IMR-90 (cell line): ENCODE measurements around the gene EBF3. TPM values are rescaled to one million over a fixed set of nuclear protein-coding genes. Genes with fewer than 3 reads are reported as not detected.

Source experiments
- ATAC-seq: fragments of 200-7000 bp; cut with Tn5 transposase; 2 replicates; pipeline ENCODE4 v1.9.1; 2020; ENCODE audit warnings: low read depth, mild to moderate bottlenecking, moderate library complexity
- BruUV-seq: library from RNA; stranded (reverse); fragments of 400-500 nt; replicated peaks from 2 replicates; lab custom pipeline; 2021; lab: Mats Ljungman, UMichigan
- CTCF ChIA-PET: fragments of 300-600 bp; formaldehyde crosslinking; extraction: SDS; loops from one replicate; lab custom pipeline; 2021; ENCODE audit warnings: antibody characterized with exemption; lab: Yijun Ruan, JAX
- POLR2A ChIA-PET: fragments of 300-600 bp; sonication (Branson Sonifier 250); formaldehyde crosslinking; loops from one replicate; lab custom pipeline; 2022; ENCODE audit warnings: antibody characterized with exemption; ENCODE audit not compliant: unreplicated experiment; lab: Charles Lee
- DNase-seq: peaks from one replicate; pipeline ENCODE4 v3.0.0; 2013
- H2AFZ ChIP-seq: replicated peaks from 2 replicates; pipeline ENCODE3; 2013; ENCODE audit warnings: low read length, mild to moderate bottlenecking; ENCODE audit not compliant: poor library complexity
- H2AK5ac ChIP-seq: 2 replicates; pipeline ENCODE4 v1.6.1; 2013; ENCODE audit warnings: low read depth, low read length, inconsistent platforms
- H2AK9ac ChIP-seq: replicated peaks from 2 replicates; pipeline ENCODE3; 2013; ENCODE audit warnings: mild to moderate bottlenecking, low read depth, low read length, moderate library complexity; ENCODE audit not compliant: poor library complexity
- H2BK120ac ChIP-seq: 2 replicates; pipeline ENCODE4 v1.6.1; 2013; ENCODE audit warnings: low read depth, low read length, inconsistent platforms
- H2BK15ac ChIP-seq: 3 replicates; pipeline ENCODE4 v1.6.1; 2013; ENCODE audit warnings: low read depth, low read length, inconsistent platforms
- H2BK20ac ChIP-seq: 2 replicates; pipeline ENCODE4 v1.6.1; 2013; ENCODE audit warnings: low read depth, mild to moderate bottlenecking, inconsistent platforms, low read length, moderate library complexity
- H2BK5ac ChIP-seq: 2 replicates; pipeline ENCODE4 v1.6.1; 2013; ENCODE audit warnings: mild to moderate bottlenecking, low read depth, low read length, inconsistent platforms; ENCODE audit not compliant: poor library complexity, severe bottlenecking
- H3K14ac ChIP-seq: replicated peaks from 2 replicates; pipeline ENCODE4 v1.6.1; 2013; ENCODE audit warnings: low read depth, low read length, inconsistent platforms
- H3K18ac ChIP-seq: 2 replicates; pipeline ENCODE4 v1.6.1; 2013; ENCODE audit warnings: low read depth, low read length, control low read depth
- H3K23ac ChIP-seq: 2 replicates; pipeline ENCODE4 v1.6.1; 2013; ENCODE audit warnings: low read depth, low read length, inconsistent platforms
- H3K27ac ChIP-seq: 2 replicates; pipeline ENCODE4 v1.5.1; 2013; ENCODE audit warnings: mild to moderate bottlenecking, control low read depth, low read length; ENCODE audit not compliant: insufficient read depth
- H3K27me3 ChIP-seq: 2 replicates; pipeline ENCODE4 v1.6.1; 2013; ENCODE audit warnings: low read length; ENCODE audit not compliant: control insufficient read depth, insufficient read depth
- H3K36me3 ChIP-seq: 2 replicates; pipeline ENCODE4 v1.6.1; 2013; ENCODE audit warnings: low read length, mixed read lengths; ENCODE audit not compliant: control insufficient read depth, insufficient read depth
- H3K4ac ChIP-seq: 2 replicates; pipeline ENCODE4 v1.6.1; 2013; ENCODE audit warnings: low read depth, low read length, inconsistent platforms
- H3K4me1 ChIP-seq: 2 replicates; pipeline ENCODE4 v1.6.1; 2013; ENCODE audit warnings: low read length, mixed read lengths; ENCODE audit not compliant: control insufficient read depth, insufficient read depth
- H3K4me2 ChIP-seq: 2 replicates; pipeline ENCODE4 v1.6.1; 2013; ENCODE audit warnings: low read depth, mild to moderate bottlenecking, control low read depth, low read length, moderate library complexity
- H3K4me3 ChIP-seq: 2 replicates; pipeline ENCODE4 v1.5.1; 2013; ENCODE audit warnings: low read depth, mild to moderate bottlenecking, control low read depth, low read length, moderate library complexity; ENCODE audit not compliant: insufficient read depth
- H3K56ac ChIP-seq: 2 replicates; pipeline ENCODE4 v1.6.1; 2013; ENCODE audit warnings: low read length, inconsistent platforms; ENCODE audit not compliant: insufficient read depth; ENCODE audit errors: extremely low read depth
- H3K79me1 ChIP-seq, 2 experiments: 2 replicates each; pipeline ENCODE4 v1.6.1; 2013; ENCODE audit warnings: low read length in 2 of 2, inconsistent platforms in 1 of 2, low read depth in 1 of 2
- H3K9ac ChIP-seq: 2 replicates; pipeline ENCODE4 v1.6.1; 2013; ENCODE audit warnings: low read depth, low read length, control low read depth
- H3K9me1 ChIP-seq: 2 replicates; pipeline ENCODE4 v1.6.1; 2013; ENCODE audit warnings: low read length, inconsistent platforms; ENCODE audit not compliant: insufficient read depth
- H3K9me3 ChIP-seq: 2 replicates; pipeline ENCODE4 v1.6.1; 2013; ENCODE audit warnings: low read length; ENCODE audit not compliant: control insufficient read depth, insufficient read depth
- H4K20me1 ChIP-seq: 2 replicates; pipeline ENCODE4 v1.6.1; 2013; ENCODE audit warnings: low read length, inconsistent platforms; ENCODE audit not compliant: insufficient read depth
- H4K5ac ChIP-seq: 2 replicates; pipeline ENCODE4 v1.6.1; 2013; ENCODE audit warnings: mild to moderate bottlenecking, low read depth, low read length, control low read depth
- H4K8ac ChIP-seq, 2 experiments: 2 replicates each; pipeline ENCODE4 v1.6.1; 2013; ENCODE audit warnings: low read depth in 2 of 2, low read length in 2 of 2, control low read depth in 1 of 2, inconsistent platforms in 1 of 2
- H4K91ac ChIP-seq: 2 replicates; pipeline ENCODE4 v1.6.1; 2013; ENCODE audit warnings: low read depth, low read length, inconsistent platforms; ENCODE audit not compliant: insufficient read depth
- BHLHE40 ChIP-seq: fragments of 150-350 bp; IDR thresholded peaks from 2 replicates; pipeline ENCODE4 v1.6.1; 2016; ENCODE audit warnings: mild to moderate bottlenecking, low read depth, low read length
- CEBPB ChIP-seq: IDR thresholded peaks from 2 replicates; pipeline ENCODE4 v1.6.1; 2012; ENCODE audit warnings: low read depth, low read length, improper control_type of control experiment
- CHD1 ChIP-seq: IDR thresholded peaks from 2 replicates; pipeline ENCODE4 v1.6.1; 2012; ENCODE audit warnings: low read depth, low read length, improper control_type of control experiment
- CTCF ChIP-seq: conservative IDR thresholded peaks from 2 replicates; pipeline ENCODE4 v1.5.1; 2012; ENCODE audit warnings: mild to moderate bottlenecking, low read depth, low read length, improper control_type of control experiment
- ELK1 ChIP-seq: fragments of 150-350 bp; IDR thresholded peaks from 2 replicates; pipeline ENCODE4 v1.6.1; 2016; ENCODE audit warnings: low read depth, mild to moderate bottlenecking, low read length, moderate library complexity, borderline replicate concordance
- FOS ChIP-seq: fragments of 150-350 bp; IDR thresholded peaks from 2 replicates; pipeline ENCODE4 v1.6.1; 2016; ENCODE audit warnings: low read depth, low read length
- MAFK ChIP-seq: IDR thresholded peaks from 2 replicates; pipeline ENCODE4 v1.6.1; 2012; ENCODE audit warnings: low read depth, low read length, improper control_type of control experiment
- MAZ ChIP-seq: IDR thresholded peaks from 2 replicates; pipeline ENCODE4 v1.6.1; 2012; ENCODE audit warnings: low read depth, mild to moderate bottlenecking, low read length, improper control_type of control experiment, moderate library complexity, borderline replicate concordance
- MXI1 ChIP-seq: IDR thresholded peaks from 2 replicates; pipeline ENCODE4 v1.6.1; 2012; ENCODE audit warnings: low read depth, mild to moderate bottlenecking, low read length, moderate library complexity, borderline replicate concordance
- NFE2L2 ChIP-seq: fragments of 150-350 bp; IDR thresholded peaks from 2 replicates; pipeline ENCODE4 v1.6.1; 2016; ENCODE audit warnings: low read depth, mild to moderate bottlenecking, low read length
- POLR2A ChIP-seq: IDR thresholded peaks from 2 replicates; pipeline ENCODE4 v1.6.1; 2012; ENCODE audit warnings: mild to moderate bottlenecking, low read depth, low read length
- RAD21 ChIP-seq: IDR thresholded peaks from 2 replicates; pipeline ENCODE4 v1.6.1; 2012; ENCODE audit warnings: low read length, improper control_type of control experiment
- RCOR1 ChIP-seq: IDR thresholded peaks from 2 replicates; pipeline ENCODE4 v1.6.1; 2012; ENCODE audit warnings: mild to moderate bottlenecking, low read length, improper control_type of control experiment; ENCODE audit not compliant: insufficient replicate concordance
- RFX5 ChIP-seq: IDR thresholded peaks from 2 replicates; pipeline ENCODE4 v1.8.0; 2012; ENCODE audit warnings: low read depth, mild to moderate bottlenecking, low read length, moderate library complexity
- SMC3 ChIP-seq: fragments of 150-350 bp; IDR thresholded peaks from 2 replicates; pipeline ENCODE4 v1.6.1; 2016; ENCODE audit warnings: low read depth, mild to moderate bottlenecking, antibody characterized with exemption, low read length, moderate library complexity
- USF2 ChIP-seq: fragments of 150-350 bp; IDR thresholded peaks from 2 replicates; pipeline ENCODE4 v1.6.1; 2017; ENCODE audit warnings: mild to moderate bottlenecking, antibody characterized with exemption, low read length, low read depth
- WGBS, 2 experiments: methylation state at CpG; one replicate each; pipeline versions ENCODE4 v1.1.5 to v1.1.7; 2013; ENCODE audit warnings: missing lambda C conversion rate in 2 of 2; ENCODE audit not compliant: insufficient read length in 1 of 2; ENCODE audit errors: extremely low coverage in 2 of 2; 5-methylcytosine and 5-hydroxymethylcytosine counted together
- dilution Hi-C: fragments of 300-500 bp; cut with HindIII; formaldehyde crosslinking; loops from one replicate; pipeline ENCODE4 v1.14.3; 2018; ENCODE audit warnings: low sequenced_read_pairs; ENCODE audit not compliant: unreplicated experiment
- in situ Hi-C: fragments of 300-500 bp; cut with MboI; formaldehyde crosslinking; loops from 3 replicates; pipeline ENCODE4 v1.14.3; 2019; ENCODE audit warnings: low sequenced_read_pairs, inconsistent platforms, mixed read lengths
- intact Hi-C: fragments of 100-400 bp; cut with micrococcal nuclease; formaldehyde crosslinking; loops from 2 replicates; pipeline ENCODE4 v1.10.0; 2022
- polyA plus RNA-seq, 3 experiments: library from polyadenylated mRNA; depleted of rRNA; stranded (reverse); fragments of >200 nt; gene quantifications; 2 replicates each; pipeline ENCODE4 v1.2.3, GENCODE V29; 2012; ENCODE audit warnings: low replicate concordance in 1 of 3
- total RNA-seq: library from RNA; depleted of rRNA; stranded (reverse); fragments of >200 nt; gene quantifications from 2 replicates; pipeline ENCODE4 v1.2.3, GENCODE V29; 2012

Gene EBF3
- total and polyA plus RNA-seq, 2 of the 4 experiments (the other 2 are of a cell fraction) = 0.36 to 0.70 TPM

- Histone ChIP-seq H2BK20ac (no peak overlapping the region), H3K9ac (no peak overlapping the region), H2AK5ac (no peak overlapping the region), H3K23ac (no peak overlapping the region), H3K56ac (no peak overlapping the region), H4K20me1 (no peaks in the 10 kb centered on the region), H4K5ac (no peak overlapping the region), H4K8ac (no peak overlapping the region), H2BK5ac (no peak overlapping the region), H2BK120ac (no peak overlapping the region), H2AK9ac (no peak overlapping the region), H3K79me1 (no peaks in the 10 kb centered on the region), H4K91ac (no peak overlapping the region), H3K4me1 (no peaks in the 10 kb centered on the region), H3K9me3 (peaks cover 20% of the 10 kb centered on the region), H3K4me2 (no peak overlapping the region), H3K9me1 (no peaks in the 10 kb centered on the region), H3K4me3 (no peak overlapping the region), H3K18ac (no peak overlapping the region), H3K27me3 (no peaks in the 10 kb centered on the region), H2BK15ac (no peak overlapping the region), H3K27ac (no peak overlapping the region), H3K36me3 (peaks cover 8% of the 10 kb centered on the region), H3K14ac (no peak overlapping the region), H2AFZ (no peak overlapping the region), H3K4ac (no peak overlapping the region)
- WGBS, 2 experiments = 87% methylated on average over 3 of the region's 7 CpGs; no CpG with 5 or more reads in 1 of the 2 experiments
- CTCF ChIA-PET = no interaction called here
- in situ Hi-C loops = no loop called here
- no peak for ATAC-seq
- dilution Hi-C loops = no loop called here
- TF ChIP-seq FOS (no peak), CEBPB (no peak), MXI1 (no peak), MAZ (no peak), SMC3 (no peak), NFE2L2 (no peak), RCOR1 (no peak), BHLHE40 (no peak), POLR2A (no peak), USF2 (no peak), MAFK (no peak), CTCF (no peak), CHD1 (no peak), RAD21 (no peak), RFX5 (no peak), ELK1 (no peak)
- no peak for DNase-seq
- POLR2A ChIA-PET = no interaction called here
- no TSS peak for BruUV-seq
- intact Hi-C loops = loop anchor here (2.0 kb wide), 1 partner anchor 805 kb away; no protein-coding TSS in a partner anchor
These were observed 127.8 kb downstream of the EBF3 start for GRCh38 chr10:129836253-129836652.
